K562 (cell line): ENCODE measurements around the gene CNTROB. TPM values are rescaled to one million over a fixed set of nuclear protein-coding genes. Genes with fewer than 3 reads are reported as not detected.

Source experiments
- ARHGAP35 ChIP-seq: fragments of 450-650 bp; IDR thresholded peaks from 2 replicates; pipeline ENCODE4 v1.6.1; 2018; ENCODE audit not compliant: partially characterized antibody
- CHCHD3 ChIP-seq: fragments of 250-450 bp; sonication (Bioruptor Pico); IDR thresholded peaks from 2 replicates; pipeline ENCODE4 v2.1.2; 2022; ENCODE audit warnings: mild to moderate bottlenecking
- HNRNPK ChIP-seq: fragments of 200-400 bp; formaldehyde crosslinking; IDR thresholded peaks from one replicate; pipeline ENCODE4 v1.6.1; 2018; ENCODE audit warnings: mild to moderate bottlenecking, low read depth, low read length; ENCODE audit not compliant: poor library complexity, severe bottlenecking
- HNRNPL ChIP-seq: fragments of 200-400 bp; formaldehyde crosslinking; IDR thresholded peaks from 2 replicates; pipeline ENCODE4 v1.6.1; 2017; ENCODE audit warnings: low read depth, mild to moderate bottlenecking, low read length
- ILF3 ChIP-seq: fragments of 450-650 bp; IDR thresholded peaks from 2 replicates; pipeline ENCODE4 v1.6.1; 2018; ENCODE audit warnings: antibody characterized with exemption, mild to moderate bottlenecking, moderate library complexity, borderline replicate concordance
- KLF10 ChIP-seq: fragments of 250-450 bp; sonication (Bioruptor Pico); IDR thresholded peaks from 2 replicates; pipeline ENCODE4 v1.6.1; 2021; ENCODE audit warnings: matching md5 sums
- MAFK ChIP-seq: IDR thresholded peaks from 2 replicates; pipeline ENCODE4 v1.6.1; 2011; ENCODE audit warnings: low read length, improper control_type of control experiment
- MAZ ChIP-seq, 2 experiments: fragments of 450-650 bp in 1 of 2; sonication (generic) in 1 of 2; formaldehyde crosslinking; IDR thresholded peaks in 1 of 2; conservative IDR thresholded peaks in 1 of 2; 2 replicates each; pipeline versions ENCODE4 v1.4.0 to v1.5.0; 2020; ENCODE audit warnings: mild to moderate bottlenecking in 1 of 2, missing genetic modification reagents in 1 of 2
- MEF2A ChIP-seq: IDR thresholded peaks from 2 replicates; pipeline ENCODE4 v1.6.1; 2011; ENCODE audit warnings: low read depth, mild to moderate bottlenecking, low read length, moderate library complexity; ENCODE audit not compliant: control insufficient read depth
- MTA2 ChIP-seq: fragments of 450-650 bp; IDR thresholded peaks from 2 replicates; pipeline ENCODE4 v1.6.1; 2016; ENCODE audit warnings: low read depth
- NEUROD1 ChIP-seq: fragments of 150-350 bp; IDR thresholded peaks from 2 replicates; pipeline ENCODE4 v1.6.1; 2014; ENCODE audit warnings: borderline replicate concordance, low read length, low read depth; ENCODE audit not compliant: partially characterized antibody
- NFIC ChIP-seq: fragments of 450-650 bp; IDR thresholded peaks from 2 replicates; pipeline ENCODE4 v1.6.1; 2017; ENCODE audit warnings: mild to moderate bottlenecking, inconsistent platforms
- NFRKB ChIP-seq: fragments of 450-650 bp; IDR thresholded peaks from 2 replicates; pipeline ENCODE4 v1.6.1; 2016; ENCODE audit warnings: low read depth
- PHF21A ChIP-seq: fragments of 450-650 bp; IDR thresholded peaks from 2 replicates; pipeline ENCODE4 v1.6.1; 2017; ENCODE audit warnings: low read depth, borderline replicate concordance
- POLR2G ChIP-seq: fragments of 200-400 bp; formaldehyde crosslinking; IDR thresholded peaks from 2 replicates; pipeline ENCODE4 v1.6.1; 2017; ENCODE audit warnings: low read depth, mild to moderate bottlenecking, antibody characterized with exemption, low read length, moderate library complexity
- PURB ChIP-seq: sonication (generic); formaldehyde crosslinking; IDR thresholded peaks from 2 replicates; pipeline ENCODE4 v1.9.0; 2021; ENCODE audit warnings: low read depth, mild to moderate bottlenecking, missing genetic modification reagents
- PYGO2 ChIP-seq: fragments of 450-650 bp; IDR thresholded peaks from 2 replicates; pipeline ENCODE4 v1.6.1; 2016; ENCODE audit warnings: mild to moderate bottlenecking, missing genetic modification characterization, moderate library complexity, missing compliant biosample characterization
- SMARCC2 ChIP-seq: fragments of 450-650 bp; IDR thresholded peaks from 2 replicates; pipeline ENCODE4 v1.6.1; 2017; ENCODE audit warnings: antibody characterized with exemption, moderate library complexity, mild to moderate bottlenecking, low read depth
- SRSF7 ChIP-seq: fragments of 200-400 bp; formaldehyde crosslinking; optimal IDR thresholded peaks from 2 replicates; pipeline ENCODE3; 2017; ENCODE audit warnings: mild to moderate bottlenecking, low read depth, low read length
- STAG1 ChIP-seq: sonication (generic); formaldehyde crosslinking; IDR thresholded peaks from 2 replicates; pipeline ENCODE4 v1.5.0; 2020; ENCODE audit warnings: missing genetic modification reagents, borderline replicate concordance
- TOE1 ChIP-seq, 2 experiments: fragments of 450-650 bp in 1 of 2; sonication (generic) in 1 of 2; formaldehyde crosslinking in 1 of 2; IDR thresholded peaks; 2 replicates each; pipeline versions ENCODE4 v1.7.1 to v1.8.0; 2016 to 2022; ENCODE audit warnings: borderline replicate concordance in 2 of 2, mild to moderate bottlenecking in 2 of 2, antibody characterized with exemption in 1 of 2, inconsistent platforms in 1 of 2, low read depth in 1 of 2, missing genetic modification reagents in 1 of 2, moderate library complexity in 1 of 2
- U2AF1 ChIP-seq: fragments of 200-400 bp; formaldehyde crosslinking; optimal IDR thresholded peaks from 2 replicates; pipeline ENCODE3; 2017; ENCODE audit warnings: mild to moderate bottlenecking, low read depth, low read length, moderate library complexity
- ZBTB7A ChIP-seq: IDR thresholded peaks from 2 replicates; pipeline ENCODE4 v1.6.1; 2011; ENCODE audit warnings: low read depth, mild to moderate bottlenecking, low read length, moderate library complexity, borderline replicate concordance; ENCODE audit not compliant: control insufficient read depth
- ZNF324 ChIP-seq: fragments of 250-450 bp; sonication (Bioruptor Pico); IDR thresholded peaks from 2 replicates; pipeline ENCODE4 v1.4.0; 2020; ENCODE audit warnings: mild to moderate bottlenecking
- ZNF347 ChIP-seq: fragments of 450-650 bp; formaldehyde crosslinking; IDR thresholded peaks from 2 replicates; pipeline ENCODE4 v1.4.0; 2020; ENCODE audit warnings: low read depth, mild to moderate bottlenecking, moderate library complexity
- ZNF668 ChIP-seq: fragments of 250-450 bp; sonication (Bioruptor Pico); IDR thresholded peaks from 2 replicates; pipeline ENCODE4 v1.8.0; 2022; ENCODE audit warnings: mild to moderate bottlenecking, inconsistent platforms
- polyA plus RNA-seq, 8 experiments: library from polyadenylated mRNA; depleted of rRNA in 4 of 8; stranded (reverse) in 5 of 8; unstranded in 3 of 8; fragments of >200 nt; fragmentation: Nextera tagmentation in 2 of 8; fragmentation: Illumina TruSeq in 1 of 8; extraction: Ambion mirVana in 2 of 8; extraction: Trizol in 1 of 8; gene quantifications; 2 replicates each; pipeline versions ENCODE4 v1.2.1 to v1.2.3, GENCODE V29; 2011 to 2014; ENCODE audit warnings: inconsistent platforms in 1 of 8, missing spikeins in 1 of 8
- total RNA-seq, 7 experiments: library from RNA; depleted of rRNA in 6 of 7; stranded (reverse); fragments of >200 nt in 6 of 7; fragmentation: Illumina TruSeq in 2 of 7; extraction: Trizol in 2 of 7; gene quantifications; 2 replicates each; pipeline versions ENCODE4 v1.2.1 to v1.2.3, GENCODE V29; 2011 to 2021; ENCODE audit warnings: low replicate concordance in 1 of 7
- TF ChIP-seq, protein P1 (sequence below), 3 experiments: IDR thresholded peaks in 2 of 3; conservative IDR thresholded peaks in 1 of 3; 2 replicates each; pipeline ENCODE4 v1.5.1; 2011 to 2012; ENCODE audit warnings: low read length in 3 of 3, mild to moderate bottlenecking in 3 of 3, control low read depth in 2 of 3, improper control_type of control experiment in 1 of 3, inconsistent platforms in 1 of 3, low read depth in 1 of 3, mixed read lengths in 1 of 3, moderate library complexity in 1 of 3; ENCODE audit not compliant: insufficient read depth in 2 of 3

CNTROB gene
- total and polyA plus RNA-seq, 9 of the 15 experiments (the other 6 are each of a cell fraction or from before 2014, with no cell fraction given), result 1.9 to 33.3 (median 23.0) TPM

DNA sequence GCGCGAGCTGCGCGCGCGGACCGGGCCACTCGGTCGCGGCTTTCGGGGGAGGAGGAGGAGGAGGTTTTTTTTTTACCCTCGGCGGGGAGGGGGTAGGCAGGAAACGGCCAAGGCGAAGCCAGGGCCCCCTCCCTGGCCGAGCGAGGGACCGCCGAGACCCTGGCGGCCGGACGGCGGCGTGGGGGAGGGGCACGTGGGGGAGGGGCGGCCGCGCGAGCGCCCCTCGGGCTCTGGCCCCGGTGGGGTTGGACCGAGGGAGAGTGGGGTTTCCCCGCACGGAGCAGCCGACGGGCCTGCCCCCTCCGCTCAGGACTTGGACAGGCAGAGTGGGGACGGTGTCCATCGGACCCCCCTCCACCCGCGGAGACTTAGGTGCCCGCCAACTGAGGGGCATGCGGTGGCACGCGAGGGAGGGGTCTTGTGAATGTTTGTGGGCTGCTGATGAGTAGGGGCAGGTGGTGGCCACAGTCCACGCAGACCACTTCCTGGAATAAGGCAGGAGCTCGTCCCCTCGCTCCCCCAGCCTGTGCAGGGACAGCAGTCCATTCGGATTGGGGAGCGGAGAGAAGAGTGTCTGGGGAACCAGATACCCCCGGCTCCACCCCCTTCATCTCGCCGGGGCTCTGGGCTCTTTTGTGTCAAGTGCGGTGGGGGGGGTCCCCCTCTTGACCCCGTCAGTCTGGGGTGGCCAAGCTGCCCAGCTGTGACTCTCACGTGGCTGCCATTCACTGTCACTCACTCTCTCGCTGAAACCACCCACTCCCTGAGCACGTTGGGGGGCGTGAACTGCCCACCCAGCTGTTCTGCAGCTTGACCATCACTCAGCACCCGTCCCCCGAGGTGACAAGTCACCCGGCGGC, 46.4 kb upstream of the CNTROB start (continued):
- TF ChIP-seq PHF21A (no peak), ZNF324 (CRISPR knock-in tag) (no peak), PURB (CRISPR knock-in tag) (no peak), NFIC (no peak), TOE1 (IDR thresholded peaks at IDR 0.05; ENCODE audit: borderline replicate concordance) (no peak), TOE1 (CRISPR knock-in tag; IDR thresholded peaks at IDR 0.05; ENCODE audit: borderline replicate concordance, low read depth) (no peak), MAFK (no peak), ZBTB7A (peak; percentile 90), ILF3 (no peak), PYGO2 (tag) (no peak), HNRNPK (no peak), SRSF7 (no peak), ARHGAP35 (no peak), KLF10 (CRISPR knock-in tag) (no peak), MEF2A (no peak), ZNF668 (CRISPR knock-in tag) (no peak), ZNF347 (CRISPR knock-in tag) (no peak), STAG1 (CRISPR knock-in tag) (no peak), MAZ (CRISPR knock-in tag; conservative IDR thresholded peaks at IDR 0.05 in 1 of 2, IDR thresholded peaks at IDR 0.05 in 1 of 2) (peak in 1 of 2 experiments; percentile 29; a peak in 3 of 4 replicates), POLR2G (peak; percentile 73), NFRKB (peak; percentile 49; the same call in 1 of the 2 replicates), CHCHD3 (CRISPR knock-in tag) (no peak), U2AF1 (no peak), SMARCC2 (no peak), NEUROD1 (no peak), HNRNPL (no peak), MTA2 (no peak)
- TF ChIP-seq, protein P1, sequence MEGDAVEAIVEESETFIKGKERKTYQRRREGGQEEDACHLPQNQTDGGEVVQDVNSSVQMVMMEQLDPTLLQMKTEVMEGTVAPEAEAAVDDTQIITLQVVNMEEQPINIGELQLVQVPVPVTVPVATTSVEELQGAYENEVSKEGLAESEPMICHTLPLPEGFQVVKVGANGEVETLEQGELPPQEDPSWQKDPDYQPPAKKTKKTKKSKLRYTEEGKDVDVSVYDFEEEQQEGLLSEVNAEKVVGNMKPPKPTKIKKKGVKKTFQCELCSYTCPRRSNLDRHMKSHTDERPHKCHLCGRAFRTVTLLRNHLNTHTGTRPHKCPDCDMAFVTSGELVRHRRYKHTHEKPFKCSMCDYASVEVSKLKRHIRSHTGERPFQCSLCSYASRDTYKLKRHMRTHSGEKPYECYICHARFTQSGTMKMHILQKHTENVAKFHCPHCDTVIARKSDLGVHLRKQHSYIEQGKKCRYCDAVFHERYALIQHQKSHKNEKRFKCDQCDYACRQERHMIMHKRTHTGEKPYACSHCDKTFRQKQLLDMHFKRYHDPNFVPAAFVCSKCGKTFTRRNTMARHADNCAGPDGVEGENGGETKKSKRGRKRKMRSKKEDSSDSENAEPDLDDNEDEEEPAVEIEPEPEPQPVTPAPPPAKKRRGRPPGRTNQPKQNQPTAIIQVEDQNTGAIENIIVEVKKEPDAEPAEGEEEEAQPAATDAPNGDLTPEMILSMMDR (IDR thresholded peaks at IDR 0.05 in 2 of 3, conservative IDR thresholded peaks at IDR 0.05 in 1 of 3; ENCODE audit: insufficient read depth in 2 of 3, low read depth in 1 of 3, low read length in 3 of 3), result no peak
